HTERT RPE-1 (cell line): ENCODE results near the gene CSTPP1.

ENCODE experiments used
- in situ Hi-C: fragments of 300-500 bp; cut with MboI; formaldehyde crosslinking; loops from 4 replicates; pipeline ENCODE4 v1.14.3; 2020; ENCODE audit warnings: low sequenced_read_pairs

CSTPP1 gene

GRCh38 chr11:47123094-47123493 lies 186.5 kb downstream of the CSTPP1 start:
- in situ Hi-C loops, result no loop called here

- in situ Hi-C loops, result no loop called here
Measured at GRCh38 chr11:47124675-47125074, 188.1 kb downstream of the CSTPP1 start.

- in situ Hi-C loops, result no loop called here
Measured at GRCh38 chr11:47125083-47125482, 188.5 kb downstream of the CSTPP1 start.

- in situ Hi-C loops, result no loop called here
Measured at GRCh38 chr11:47127213-47127612, 190.7 kb downstream of the CSTPP1 start.

- in situ Hi-C loops, result no loop called here
Measured at GRCh38 chr11:47130543-47130942, 194.0 kb downstream of the CSTPP1 start.

GRCh38 chr11:47131136-47131535 lies 194.6 kb downstream of the CSTPP1 start:
- in situ Hi-C loops, result no loop called here

- in situ Hi-C loops, result no loop called here
Measured at GRCh38 chr11:47132490-47132889, 195.9 kb downstream of the CSTPP1 start.

- in situ Hi-C loops, result no loop called here
Measured at GRCh38 chr11:47132981-47133380, 196.4 kb downstream of the CSTPP1 start.

- in situ Hi-C loops, result no loop called here
Measured at GRCh38 chr11:47136327-47136726, 199.8 kb downstream of the CSTPP1 start.

GRCh38 chr11:47136921-47137320 lies 200.4 kb downstream of the CSTPP1 start:
- in situ Hi-C loops, result no loop called here

GRCh38 chr11:47137476-47137875 lies 200.9 kb downstream of the CSTPP1 start:
- in situ Hi-C loops, result no loop called here

- in situ Hi-C loops, result no loop called here
Measured at GRCh38 chr11:47139878-47140277, 203.3 kb downstream of the CSTPP1 start.

- in situ Hi-C loops, result no loop called here
Measured at GRCh38 chr11:47143322-47143721, 206.8 kb downstream of the CSTPP1 start.

- in situ Hi-C loops, result no loop called here
Measured at GRCh38 chr11:47144541-47144940, 208.0 kb downstream of the CSTPP1 start.

- in situ Hi-C loops, result no loop called here
Measured at GRCh38 chr11:47147250-47147649, 210.7 kb downstream of the CSTPP1 start.

GRCh38 chr11:47147681-47148080 lies 211.1 kb downstream of the CSTPP1 start:
- in situ Hi-C loops, result no loop called here

GRCh38 chr11:47148270-47148669 lies 211.7 kb downstream of the CSTPP1 start:
- in situ Hi-C loops, result no loop called here

GRCh38 chr11:47148903-47149531 lies 212.5 kb downstream of the CSTPP1 start:
- in situ Hi-C loops, result no loop called here

- in situ Hi-C loops, result loop anchor here (25.0 kb wide), 1 partner anchor 262 kb away; no protein-coding TSS in a partner anchor
Measured at GRCh38 chr11:47149782-47150181, 213.2 kb downstream of the CSTPP1 start.

GRCh38 chr11:47152126-47152952 lies 215.8 kb downstream of the CSTPP1 start:
- in situ Hi-C loops, result loop anchor here (25.0 kb wide), 1 partner anchor 265 kb away; no protein-coding TSS in a partner anchor

GRCh38 chr11:47152953-47153950 lies 216.7 kb downstream of the CSTPP1 start:
- in situ Hi-C loops, result loop anchor here (25.0 kb wide), 1 partner anchor 266 kb away; no protein-coding TSS in a partner anchor
